ENCODE results near the gene PSG1.
"Not testable (repeated sequence)": the region's sequence is repeated elsewhere in the genome, so short reads cannot be mapped to it uniquely, and the experiment has no call there.

- TF ChIP-seq FOXM1 (IDR thresholded peaks at IDR 0.05; ENCODE audit: borderline replicate concordance); CTBP1 (IDR thresholded peaks at IDR 0.05; ENCODE audit: borderline replicate concordance); BHLHE40 (IDR thresholded peaks at IDR 0.05; ENCODE audit: borderline replicate concordance); ZNF384 (IDR thresholded peaks at IDR 0.05); PKNOX1 (IDR thresholded peaks at IDR 0.05): not testable (repeated sequence)
These were observed 26.6 kb upstream of the PSG1 start for GRCh38 chr19:42906162-42906561.
